GM18868 (cell line): ENCODE measurements around the gene METAP1D.

ENCODE experiments used
- ATAC-seq: cut with Tn5 transposase; IDR thresholded peaks from one replicate; pipeline ENCODE4 v1.9.1; 2021; ENCODE audit warnings: mild to moderate bottlenecking, moderate library complexity; ENCODE audit not compliant: unreplicated experiment

The METAP1D gene

DNA sequence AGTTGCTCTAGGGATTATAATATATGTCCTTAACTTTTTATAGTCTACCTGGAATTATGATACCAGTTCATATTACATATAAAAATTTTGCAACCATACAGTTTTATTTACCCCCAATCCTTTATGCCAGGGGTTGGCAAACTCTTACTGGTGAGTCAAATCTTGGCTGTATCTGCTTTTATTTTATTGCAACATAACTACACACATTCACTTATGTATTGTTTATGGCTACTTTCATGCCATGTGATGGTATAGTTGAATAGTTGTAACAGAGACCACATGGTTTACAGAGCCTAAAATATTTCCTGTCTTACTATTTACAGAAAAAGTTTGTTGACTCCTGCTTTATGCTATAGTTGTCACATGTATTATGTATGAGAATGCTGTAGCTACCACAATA, 128.7 kb downstream of the METAP1D start:
- no peak for ATAC-seq

DNA sequence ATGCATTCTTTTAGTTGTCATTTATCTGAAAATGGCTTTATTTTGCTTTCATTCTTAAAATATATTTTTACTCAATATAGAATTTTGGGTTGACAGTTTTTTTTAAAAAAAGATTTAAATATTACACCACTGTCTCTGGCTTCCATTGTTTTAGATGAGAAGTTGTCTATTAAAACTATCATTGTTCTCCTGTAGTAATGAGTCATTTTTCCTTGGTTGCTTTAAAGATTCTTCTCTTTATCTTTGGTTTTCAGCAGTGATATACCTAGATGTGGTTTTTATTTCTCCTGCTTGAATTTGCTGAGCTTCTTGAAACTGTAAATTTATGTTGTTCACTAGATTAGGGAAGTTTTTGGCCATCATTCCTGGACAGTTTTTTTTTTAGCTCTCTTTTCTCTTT, 129.7 kb downstream of the METAP1D start:
- ATAC-seq, result no peak
